PC-3 (cell line): ENCODE measurements around the gene ZMPSTE24. TPM values are rescaled to one million over a fixed set of nuclear protein-coding genes. Genes with fewer than 3 reads are reported as not detected.
A peak's percentile ranks its signal among the peaks of the same experiment; 100 is the strongest.
"Not testable (repeated sequence)": the region's sequence is repeated elsewhere in the genome, so short reads cannot be mapped to it uniquely, and the experiment has no call there.

Experiments used
- ATAC-seq: fragments of 200-7000 bp; cut with Tn5 transposase; 2 replicates; pipeline ENCODE4 v1.9.1; 2020; ENCODE audit warnings: mild to moderate bottlenecking, moderate library complexity
- BruUV-seq: library from RNA; stranded (reverse); fragments of 400-500 nt; replicated peaks from 2 replicates; lab custom pipeline; 2021; lab: Mats Ljungman, UMichigan
- CTCF ChIA-PET: fragments of 300-600 bp; sonication (Branson Sonifier 250); formaldehyde crosslinking; loops from one replicate; lab custom pipeline; 2022; ENCODE audit warnings: antibody characterized with exemption; lab: Charles Lee
- POLR2A ChIA-PET: fragments of 300-600 bp; sonication (Branson Sonifier 250); formaldehyde crosslinking; loops from one replicate; lab custom pipeline; 2022; ENCODE audit warnings: antibody characterized with exemption; ENCODE audit not compliant: unreplicated experiment; lab: Charles Lee
- DNase-seq: peaks from one replicate; pipeline ENCODE4 v3.0.0-alpha.2; 2015
- H2AFZ ChIP-seq: fragments of 300-600 bp; sonication (generic); 2 replicates; pipeline ENCODE4 v1.6.0; 2016; ENCODE audit warnings: antibody characterized with exemption, low read length
- H3F3A ChIP-seq: fragments of 300-600 bp; sonication (generic); one replicate; pipeline ENCODE4 v1.6.0; 2017; ENCODE audit warnings: antibody characterized with exemption, low read length, control low read depth, mild to moderate bottlenecking; ENCODE audit not compliant: unreplicated experiment
- H3K27ac ChIP-seq: fragments of 300-600 bp; sonication (generic); 2 replicates; pipeline ENCODE4 v1.5.1; 2016; ENCODE audit warnings: mild to moderate bottlenecking, low read length
- H3K27me3 ChIP-seq: fragments of 300-600 bp; sonication (generic); 2 replicates; pipeline ENCODE4 v1.6.1; 2016; ENCODE audit warnings: low read length, mixed read lengths
- H3K36me3 ChIP-seq: fragments of 300-600 bp; sonication (generic); 2 replicates; pipeline ENCODE4 v1.6.1; 2016; ENCODE audit warnings: low read depth, mixed run types, low read length, mixed read lengths
- H3K4me1 ChIP-seq: fragments of 300-600 bp; sonication (generic); 2 replicates; pipeline ENCODE4 v1.5.1; 2016; ENCODE audit warnings: low read length; ENCODE audit not compliant: insufficient read depth
- H3K4me2 ChIP-seq: fragments of 300-600 bp; sonication (generic); 2 replicates; pipeline ENCODE4 v1.6.0; 2016; ENCODE audit warnings: low read length
- H3K4me3 ChIP-seq: fragments of 300-600 bp; sonication (generic); 2 replicates; pipeline ENCODE4 v1.5.1; 2016; ENCODE audit warnings: mild to moderate bottlenecking, low read length, mixed read lengths
- H3K79me2 ChIP-seq: fragments of 300-600 bp; sonication (generic); 2 replicates; pipeline ENCODE4 v1.6.1; 2017; ENCODE audit warnings: low read length, mixed read lengths
- H3K9ac ChIP-seq: fragments of 300-600 bp; sonication (generic); 2 replicates; pipeline ENCODE4 v1.6.0; 2016; ENCODE audit warnings: mild to moderate bottlenecking, low read length
- H3K9me2 ChIP-seq: fragments of 300-600 bp; sonication (generic); replicated peaks from 2 replicates; pipeline ENCODE4 v1.6.1; 2016; ENCODE audit warnings: mixed run types, low read length, mixed read lengths
- H3K9me3 ChIP-seq: fragments of 300-600 bp; sonication (generic); 2 replicates; pipeline ENCODE4 v1.6.1; 2016; ENCODE audit warnings: low read length, mixed read lengths
- H4K20me1 ChIP-seq: fragments of 300-600 bp; sonication (generic); 2 replicates; pipeline ENCODE4 v1.6.1; 2016; ENCODE audit warnings: low read length, mixed read lengths
- EZH2 ChIP-seq: fragments of 300-600 bp; sonication (generic); IDR thresholded peaks from one replicate; pipeline ENCODE4 v1.6.1; 2017; ENCODE audit warnings: antibody characterized with exemption, mild to moderate bottlenecking, low read length; ENCODE audit not compliant: unreplicated experiment
- EZH2phosphoT487 ChIP-seq: fragments of 300-600 bp; sonication (generic); IDR thresholded peaks from 2 replicates; pipeline ENCODE4 v1.6.1; 2018; ENCODE audit warnings: mild to moderate bottlenecking, antibody characterized with exemption, low read length, borderline replicate concordance
- intact Hi-C: fragments of 100-400 bp; cut with micrococcal nuclease; formaldehyde crosslinking; loops from 2 replicates; pipeline ENCODE4 v1.9.0; 2023
- total RNA-seq: library from RNA; depleted of rRNA; stranded (reverse); fragments of >200 nt; gene quantifications from 2 replicates; pipeline ENCODE4 v1.2.3, GENCODE V29; 2014
- TF ChIP-seq, protein P1 (sequence below): fragments of 300-600 bp; sonication (generic); conservative IDR thresholded peaks from 2 replicates; pipeline ENCODE4 v1.5.1; 2017; ENCODE audit warnings: antibody characterized with exemption, low read depth, mild to moderate bottlenecking, low read length

Gene ZMPSTE24
- total RNA-seq, 1 experiment from 2014 or later, result 76.1 TPM

DNA sequence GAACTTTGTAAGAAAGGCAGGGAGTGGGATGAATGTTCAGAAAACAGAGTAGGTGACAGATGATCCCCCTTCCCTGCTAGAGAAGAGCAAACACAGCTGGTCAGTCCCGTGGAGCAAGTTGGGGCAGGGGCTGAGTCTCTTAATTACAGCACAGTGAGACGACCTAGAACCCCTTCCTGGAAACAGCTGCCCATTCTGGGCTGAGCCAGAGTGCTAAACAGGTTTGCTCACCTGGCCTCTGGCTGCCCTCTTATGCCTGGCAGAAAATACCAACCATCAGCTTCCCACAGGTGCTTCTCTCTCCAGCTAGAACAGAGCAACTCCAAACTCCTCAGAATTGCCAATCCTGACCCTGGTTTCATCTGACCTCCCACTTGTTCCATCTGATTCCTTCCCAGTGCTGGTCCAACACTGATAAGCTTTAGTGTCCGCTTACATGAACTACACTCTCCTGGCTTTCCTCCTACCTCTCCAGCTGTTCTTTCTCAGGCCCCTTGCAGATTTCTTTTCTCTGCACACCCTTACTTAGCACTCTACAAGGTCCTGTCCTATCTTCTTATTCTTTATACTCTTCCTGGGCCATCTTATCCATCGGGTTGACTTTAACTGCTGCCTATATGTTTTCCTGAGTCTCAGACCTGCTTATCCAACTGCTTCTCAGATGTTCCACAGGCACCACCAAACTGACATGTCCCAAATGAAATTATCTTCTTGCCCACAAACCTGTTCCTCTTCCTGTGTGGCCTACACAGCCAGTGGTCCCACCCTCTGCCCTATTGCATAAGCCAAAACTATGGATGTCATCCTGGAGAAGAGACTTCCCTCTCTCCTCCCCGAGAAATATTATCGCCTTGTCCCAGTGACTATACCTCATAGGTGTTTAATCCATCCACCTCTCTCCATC, 81.6 kb downstream of the ZMPSTE24 start:
- Histone ChIP-seq H3F3A (no peaks in the 10 kb centered on the region), H3K4me3 (peak overlapping the region; percentile 53; the same call in 1 of the 2 replicates), H3K9me2 (no peaks in the 10 kb centered on the region), H3K4me2 (peak overlapping the region; percentile 80), H2AFZ (peak overlapping the region; percentile 83), H3K27me3 (no peaks in the 10 kb centered on the region), H3K9me3 (no peaks in the 10 kb centered on the region), H3K79me2 (no peaks in the 10 kb centered on the region), H3K36me3 (no peaks in the 10 kb centered on the region), H3K4me1 (peaks cover 9% of the 10 kb centered on the region; the same call in 1 of the 2 replicates), H3K27ac (no peak overlapping the region), H3K9ac (no peak overlapping the region), H4K20me1 (no peaks in the 10 kb centered on the region)
- TF ChIP-seq, protein P1, sequence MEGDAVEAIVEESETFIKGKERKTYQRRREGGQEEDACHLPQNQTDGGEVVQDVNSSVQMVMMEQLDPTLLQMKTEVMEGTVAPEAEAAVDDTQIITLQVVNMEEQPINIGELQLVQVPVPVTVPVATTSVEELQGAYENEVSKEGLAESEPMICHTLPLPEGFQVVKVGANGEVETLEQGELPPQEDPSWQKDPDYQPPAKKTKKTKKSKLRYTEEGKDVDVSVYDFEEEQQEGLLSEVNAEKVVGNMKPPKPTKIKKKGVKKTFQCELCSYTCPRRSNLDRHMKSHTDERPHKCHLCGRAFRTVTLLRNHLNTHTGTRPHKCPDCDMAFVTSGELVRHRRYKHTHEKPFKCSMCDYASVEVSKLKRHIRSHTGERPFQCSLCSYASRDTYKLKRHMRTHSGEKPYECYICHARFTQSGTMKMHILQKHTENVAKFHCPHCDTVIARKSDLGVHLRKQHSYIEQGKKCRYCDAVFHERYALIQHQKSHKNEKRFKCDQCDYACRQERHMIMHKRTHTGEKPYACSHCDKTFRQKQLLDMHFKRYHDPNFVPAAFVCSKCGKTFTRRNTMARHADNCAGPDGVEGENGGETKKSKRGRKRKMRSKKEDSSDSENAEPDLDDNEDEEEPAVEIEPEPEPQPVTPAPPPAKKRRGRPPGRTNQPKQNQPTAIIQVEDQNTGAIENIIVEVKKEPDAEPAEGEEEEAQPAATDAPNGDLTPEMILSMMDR, result no peak
- TF ChIP-seq EZH2phosphoT487 (no peak), EZH2 (no peak)
- ATAC-seq, result peak; percentile 31; the same call in 1 of the 2 replicates
- ChIA-PET POLR2A (no interaction called here), CTCF (interaction anchor here (0.5 to 1.9 kb wide), 9 partner anchors 42 to 261 kb away, joined by 3 to 34 read pairs (median 6); no protein-coding TSS in a partner anchor)
- DNase-seq, result no peak
- BruUV-seq, result no TSS peak
- intact Hi-C loops, result loop anchor here (2.0 kb wide), 1 partner anchor 255 kb away; no protein-coding TSS in a partner anchor

DNA sequence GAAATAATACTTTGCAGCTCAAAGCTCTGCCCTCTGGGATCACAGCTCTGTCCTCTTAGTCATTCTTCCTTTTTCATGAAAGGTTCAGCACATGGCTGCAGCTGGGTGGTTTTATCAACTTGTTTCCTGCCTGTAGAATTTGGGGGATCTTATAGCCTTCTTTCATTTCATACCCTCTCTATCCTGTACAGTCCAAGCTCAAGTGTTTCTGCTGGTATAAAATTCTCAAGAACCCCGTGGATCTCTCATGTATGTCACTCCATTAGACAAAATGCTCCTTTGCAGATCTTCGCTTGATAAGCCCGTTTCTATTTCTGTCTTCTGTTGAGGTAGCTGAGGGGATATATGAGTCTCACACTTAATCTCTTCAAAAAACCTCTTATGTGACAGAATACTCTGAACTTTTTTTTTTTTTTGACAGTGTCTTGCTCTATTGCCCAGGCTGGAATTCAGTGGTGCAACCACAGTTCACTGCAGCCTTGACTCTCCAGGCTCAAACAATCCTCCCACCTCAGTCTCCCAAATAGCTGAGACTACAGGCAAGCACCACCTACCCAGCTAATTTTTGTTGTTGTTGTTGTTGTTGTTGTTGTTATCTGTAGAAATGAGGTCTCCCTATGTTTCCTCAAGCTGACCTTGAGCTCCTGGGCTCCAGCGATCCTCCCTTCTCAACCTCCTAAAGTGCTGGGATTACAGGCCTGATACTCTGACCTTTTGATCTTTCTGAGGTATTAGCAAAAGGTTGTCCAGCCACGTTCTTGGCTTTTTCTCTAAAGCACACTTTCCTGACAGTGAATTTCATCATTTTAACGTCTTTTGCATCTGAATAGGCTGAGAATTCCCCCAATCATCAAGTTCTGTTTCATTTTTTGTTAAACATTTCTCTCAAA, 83.7 kb downstream of the ZMPSTE24 start:
- Histone ChIP-seq H3K27ac (no peak overlapping the region), H3K9ac (no peak overlapping the region), H3K4me2 (no peak overlapping the region), H3K9me2 (no peaks in the 10 kb centered on the region), H3K4me1 (peaks cover 9% of the 10 kb centered on the region; the same call in 1 of the 2 replicates), H4K20me1 (no peaks in the 10 kb centered on the region), H3K9me3 (no peaks in the 10 kb centered on the region), H3K36me3 (no peaks in the 10 kb centered on the region), H3K79me2 (no peaks in the 10 kb centered on the region), H2AFZ (no peak overlapping the region), H3K27me3 (no peaks in the 10 kb centered on the region), H3F3A (no peaks in the 10 kb centered on the region), H3K4me3 (no peak overlapping the region)
- CTCF ChIA-PET, result interaction anchor here (1.9 kb wide), 1 partner anchor 63 kb away, joined by 6 read pairs; no protein-coding TSS in a partner anchor
- BruUV-seq, result no TSS peak
- ATAC-seq (no peak), DNase-seq (no peak)
- POLR2A ChIA-PET, result interaction anchor here (0.6 kb wide), 1 partner anchor 118 kb away, joined by 9 read pairs; no protein-coding TSS in a partner anchor
- intact Hi-C loops, result no loop called here
- TF ChIP-seq, protein P1, result no peak
- no peak for TF ChIP-seq EZH2phosphoT487
- TF ChIP-seq EZH2, result no peak

DNA sequence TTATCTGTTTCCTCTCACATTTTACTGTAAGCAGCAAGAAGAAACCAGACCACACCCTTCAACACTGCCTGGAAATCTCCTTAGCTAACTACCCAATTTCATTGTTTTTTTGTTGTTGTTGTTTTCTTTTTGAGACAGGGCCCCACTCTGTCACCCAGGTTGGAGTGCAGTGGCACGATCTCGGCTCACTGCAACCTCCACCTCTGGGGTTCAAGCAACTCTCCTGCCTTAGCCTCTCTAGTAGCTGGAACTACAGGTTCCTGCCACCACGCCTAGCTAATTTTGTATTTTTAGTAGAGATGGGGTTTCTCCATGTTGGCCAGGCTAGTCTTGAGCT, 84.3 kb downstream of the ZMPSTE24 start:
- H3F3A ChIP-seq, H2AFZ ChIP-seq, DNase-seq, ATAC-seq, H3K9me3 ChIP-seq, H3K36me3 ChIP-seq, H3K4me3 ChIP-seq, H3K27me3 ChIP-seq, H3K27ac ChIP-seq, H3K4me2 ChIP-seq, POLR2A ChIA-PET, BruUV-seq, H3K79me2 ChIP-seq, intact Hi-C loops, H3K4me1 ChIP-seq, H3K9me2 ChIP-seq, H4K20me1 ChIP-seq, H3K9ac ChIP-seq: not testable (repeated sequence)
- CTCF ChIA-PET, result interaction anchor here (1.9 kb wide), 1 partner anchor 62 kb away, joined by 6 read pairs; no protein-coding TSS in a partner anchor
